ENCODE measurements around the gene SLC22A15.

GRCh38 chr1:116099379-116099778 is 123.1 kb downstream of the SLC22A15 start:
- TF ChIP-seq CTCF (IDR thresholded peaks at IDR 0.05) (no peak), POLR2A (IDR thresholded peaks at IDR 0.05) (no peak)

Measured in testis (tissue), 2 donors.